ENCODE measurements around the gene PYROXD2. TPM values are rescaled to one million over a fixed set of nuclear protein-coding genes. Genes with fewer than 3 reads are reported as not detected.

PYROXD2 gene
- total and polyA plus RNA-seq, 7 donors: 0.46 to 13.2 (median 1.7) TPM

GRCh38 chr10:98436704-98437103, 21.7 kb upstream of the PYROXD2 start:
- TF ChIP-seq CTCF (IDR thresholded peaks at IDR 0.05): no peak
- ATAC-seq: no peak

GRCh38 chr10:98435178-98435577, 20.2 kb upstream of the PYROXD2 start:
- ATAC-seq (no peak), DNase-seq (no peak)
- H3K9me3 ChIP-seq: peaks cover 4% of the 10 kb centered on the region
- no peak for TF ChIP-seq CTCF (IDR thresholded peaks at IDR 0.05)
- no peaks in the 10 kb centered on the region for H3K27me3 ChIP-seq (ENCODE audit: insufficient read depth in 3 of 3, low read length in 2 of 3)
- intact Hi-C loops (cut with DNase I): no loop called here
- no peaks in the 10 kb centered on the region for H3K4me1 ChIP-seq
- H3K27ac ChIP-seq: no peak overlapping the region
- H3K4me3 ChIP-seq: no peak overlapping the region
- 97 to 99% (median 98%) methylated on average over 12 of the region's 12 CpGs for WGBS, 3 donors
- peaks cover 0 to 66% of the 10 kb centered on the region in 2 donors for H3K36me3 ChIP-seq (ENCODE audit: insufficient read depth in 1 of 2, low read depth in 1 of 2)

More at GRCh38 chr10:98436704-98437103, 21.7 kb upstream of the PYROXD2 start:
- no peak for DNase-seq
- no peak overlapping the region for H3K4me3 ChIP-seq
- intact Hi-C loops (cut with DNase I): no loop called here
- H3K9me3 ChIP-seq: peaks cover 4% of the 10 kb centered on the region
- no peaks in the 10 kb centered on the region for H3K4me1 ChIP-seq
- whole genome bisulfite sequencing, 3 donors: 85 to 98% (median 92%) methylated on average over 4 of the region's 4 CpGs
- no peak overlapping the region for H3K27ac ChIP-seq
- H3K27me3 ChIP-seq (ENCODE audit: insufficient read depth in 3 of 3, low read length in 2 of 3): no peaks in the 10 kb centered on the region
- H3K36me3 ChIP-seq (ENCODE audit: insufficient read depth in 1 of 2, low read depth in 1 of 2): peaks cover 0 to 59% of the 10 kb centered on the region in 2 donors

GRCh38 chr10:98433881-98434732, 19.1 kb upstream of the PYROXD2 start:
- Histone ChIP-seq H3K27me3 (ENCODE audit: insufficient read depth in 3 of 3, low read length in 2 of 3) (no peaks in the 10 kb centered on the region), H3K36me3 (ENCODE audit: insufficient read depth in 1 of 2, low read depth in 1 of 2) (peaks cover 0 to 68% of the 10 kb centered on the region in 2 donors), H3K4me3 (no peak overlapping the region), H3K4me1 (no peaks in the 10 kb centered on the region), H3K9me3 (peaks cover 4% of the 10 kb centered on the region), H3K27ac (no peak overlapping the region)
- TF ChIP-seq CTCF (IDR thresholded peaks at IDR 0.05): no peak
- intact Hi-C loops (cut with DNase I): no loop called here
- 94 to 97% (median 97%) methylated on average over 21 of the region's 21 CpGs for WGBS, 3 donors
- ATAC-seq (peak in 2 of 4 donors; percentile 40 to 68), DNase-seq (no peak)

- H3K4me3 ChIP-seq: no peak overlapping the region
- no peak for ATAC-seq
- peaks cover 0 to 70% of the 10 kb centered on the region in 2 donors for H3K36me3 ChIP-seq (ENCODE audit: insufficient read depth in 1 of 2, low read depth in 1 of 2)
Observed at GRCh38 chr10:98433371-98433770, 18.4 kb upstream of the PYROXD2 start.

More at GRCh38 chr10:98433371-98433770, 18.4 kb upstream of the PYROXD2 start:
- WGBS, 3 donors: 97 to 100% (median 100%) methylated on average over 1 of the region's 1 CpG
- DNase-seq: no peak
- TF ChIP-seq CTCF (IDR thresholded peaks at IDR 0.05): no peak
- H3K9me3 ChIP-seq: peaks cover 4% of the 10 kb centered on the region
- H3K27ac ChIP-seq: no peak overlapping the region
- intact Hi-C loops (cut with DNase I): no loop called here
- no peaks in the 10 kb centered on the region for H3K4me1 ChIP-seq
- H3K27me3 ChIP-seq (ENCODE audit: insufficient read depth in 3 of 3, low read length in 2 of 3): no peaks in the 10 kb centered on the region

All from psoas muscle (tissue), 8 donors.